OCI-M1 (cell line): Measurements from ENCODE around the gene UNC5B.
A peak's percentile ranks its signal among the peaks of the same experiment; 100 is the strongest.
"Not testable (repeated sequence)": the region's sequence is repeated elsewhere in the genome, so short reads cannot be mapped to it uniquely, and the experiment has no call there.

Experiments
- DNase-seq: peaks from one replicate; lab custom pipeline; 2025; lab: John Stamatoyannopoulos, UW

Gene UNC5B

GRCh38 chr10:71267508-71268240 is 55.3 kb downstream of the UNC5B start:
- no peak for DNase-seq

- peak; percentile 39 for DNase-seq
Observed at GRCh38 chr10:71268247-71268691, 55.9 kb downstream of the UNC5B start.

- DNase-seq, result no peak
Observed at GRCh38 chr10:71268758-71269157, 56.4 kb downstream of the UNC5B start.

- peak; percentile 31 for DNase-seq
Observed at GRCh38 chr10:71269301-71270288, 57.2 kb downstream of the UNC5B start.

GRCh38 chr10:71270301-71271220 is 58.2 kb downstream of the UNC5B start:
- peak; percentile 87 for DNase-seq

GRCh38 chr10:71271662-71272055 is 59.3 kb downstream of the UNC5B start:
- DNase-seq, result no peak

- DNase-seq, result no peak
Observed at GRCh38 chr10:71272056-71272771, 59.8 kb downstream of the UNC5B start.

- DNase-seq, result not testable (repeated sequence)
Observed at GRCh38 chr10:71272974-71273373, 60.6 kb downstream of the UNC5B start.

GRCh38 chr10:71273506-71273905 is 61.1 kb downstream of the UNC5B start:
- no peak for DNase-seq

- no peak for DNase-seq
Observed at GRCh38 chr10:71274901-71275796, 62.8 kb downstream of the UNC5B start.

- no peak for DNase-seq
Observed at GRCh38 chr10:71276873-71277272, 64.5 kb downstream of the UNC5B start.

GRCh38 chr10:71277914-71278665 is 65.7 kb downstream of the UNC5B start:
- DNase-seq, result no peak

GRCh38 chr10:71278691-71279588 is 66.6 kb downstream of the UNC5B start:
- no peak for DNase-seq

- no peak for DNase-seq
Observed at GRCh38 chr10:71279590-71280170, 67.3 kb downstream of the UNC5B start.

- DNase-seq, result no peak
Observed at GRCh38 chr10:71280216-71280615, 67.8 kb downstream of the UNC5B start.

- DNase-seq, result no peak
Observed at GRCh38 chr10:71280825-71281224, 68.5 kb downstream of the UNC5B start.

GRCh38 chr10:71281646-71282322 is 69.4 kb downstream of the UNC5B start:
- DNase-seq, result no peak
